HG03520 (cell line): ENCODE data around the gene TBC1D16.
"Not testable (repeated sequence)": the region's sequence is repeated elsewhere in the genome, so short reads cannot be mapped to it uniquely, and the experiment has no call there.

Source experiments
- ATAC-seq: cut with Tn5 transposase; IDR thresholded peaks from one replicate; pipeline ENCODE4 v1.9.1; 2021; ENCODE audit warnings: mild to moderate bottlenecking, moderate library complexity; ENCODE audit not compliant: unreplicated experiment

Gene TBC1D16

GRCh38 chr17:79977161-79977631 is 58.5 kb downstream of the TBC1D16 start:
- no peak for ATAC-seq

DNA sequence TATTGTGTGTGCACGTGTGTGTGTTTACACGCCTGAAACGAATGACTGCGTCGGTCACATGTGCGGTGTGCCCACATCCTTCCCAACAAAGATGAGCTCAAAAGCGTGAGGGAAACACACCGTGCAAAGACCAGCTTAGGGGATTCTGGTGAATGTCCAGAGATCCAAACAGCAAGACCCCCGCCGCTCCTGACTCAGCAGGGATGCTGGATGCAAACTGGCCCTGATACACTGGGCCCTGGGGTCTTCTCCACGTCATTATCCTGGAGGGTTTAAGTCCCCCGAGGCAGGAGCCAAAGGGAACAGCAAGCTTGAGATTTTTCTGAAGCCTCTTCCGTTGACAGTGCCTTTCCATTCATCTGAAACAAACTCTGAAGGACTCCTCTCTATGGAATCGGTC is 59.2 kb downstream of the TBC1D16 start:
- ATAC-seq: no peak

DNA sequence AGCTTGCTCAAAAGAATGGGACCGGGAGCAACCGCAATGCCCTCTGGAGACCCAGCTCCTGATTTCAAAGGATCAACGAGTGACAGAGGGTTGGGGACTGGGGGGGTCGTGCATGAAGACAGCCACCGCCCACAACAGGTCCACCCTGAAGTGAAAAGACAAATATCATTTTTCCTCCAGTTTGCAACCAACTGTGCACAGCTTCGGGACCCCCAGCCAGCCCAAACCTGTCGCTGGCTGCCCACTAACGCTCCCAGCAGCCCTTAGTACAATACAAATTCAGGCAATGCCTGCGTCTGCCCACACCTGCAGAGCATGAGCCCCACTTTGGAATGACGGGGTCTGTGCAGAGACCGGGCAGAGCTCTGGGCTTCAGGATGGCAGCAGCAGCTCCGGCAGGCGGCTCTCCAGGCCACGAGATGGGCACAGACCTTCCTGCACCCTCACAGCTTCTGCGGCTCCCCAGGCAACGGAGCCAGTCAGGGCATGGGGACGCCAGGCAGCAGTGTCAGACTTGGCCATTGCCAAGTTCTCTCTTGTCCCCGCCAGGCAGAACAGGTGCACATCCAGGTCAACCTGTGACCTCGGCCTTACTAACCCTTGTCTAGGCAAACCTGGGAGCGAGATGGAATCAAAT is 60.1 kb downstream of the TBC1D16 start:
- ATAC-seq: no peak

DNA sequence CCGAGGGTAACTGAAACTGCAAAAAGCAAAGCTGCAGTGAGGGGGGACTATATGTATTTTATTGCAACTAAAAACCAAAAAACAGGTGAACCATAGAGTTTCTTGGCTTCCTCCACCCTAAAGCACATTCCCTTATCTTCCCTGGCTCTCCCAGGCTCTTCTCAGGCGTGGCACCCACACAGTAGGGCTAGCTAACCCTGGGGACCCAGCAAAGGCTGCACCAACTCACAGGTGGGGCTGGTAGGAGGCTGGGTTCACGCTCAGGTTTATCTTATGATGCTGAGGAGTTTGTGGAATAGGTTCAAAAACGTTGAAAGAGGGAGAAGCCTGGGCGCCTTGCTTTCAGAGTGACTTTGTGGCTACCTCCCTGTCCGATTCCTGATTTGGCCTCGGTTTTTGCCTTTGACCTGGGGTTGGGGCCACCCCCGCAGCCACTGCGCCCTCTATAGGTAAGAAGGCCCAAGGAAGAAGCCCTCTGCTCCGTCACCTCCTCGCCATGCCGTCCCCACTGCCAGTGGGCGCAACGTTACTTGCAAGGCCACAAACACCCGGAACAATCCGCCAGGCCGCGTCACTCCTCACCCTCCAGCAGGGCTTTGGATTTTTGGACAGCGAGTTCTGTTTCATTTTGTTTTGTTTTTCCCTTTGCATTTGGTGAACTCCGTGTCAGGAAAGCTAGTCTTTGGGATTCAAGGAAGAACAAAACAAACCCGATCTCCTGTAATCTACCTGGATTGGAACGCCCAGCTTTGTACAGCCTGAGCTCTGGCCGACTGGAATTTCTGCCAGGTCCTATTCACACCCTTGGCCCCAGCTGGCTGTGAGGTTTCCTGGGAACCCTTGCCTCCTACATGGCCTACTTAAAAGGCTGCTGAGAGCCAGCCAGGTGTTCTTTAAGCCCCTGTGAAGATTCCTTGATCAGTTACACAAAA is 60.8 kb downstream of the TBC1D16 start:
- ATAC-seq: no peak

GRCh38 chr17:79971651-79972050 is 64.0 kb downstream of the TBC1D16 start:
- no peak for ATAC-seq

- no peak for ATAC-seq
Measured at GRCh38 chr17:79970576-79971068, 65.0 kb downstream of the TBC1D16 start.

DNA sequence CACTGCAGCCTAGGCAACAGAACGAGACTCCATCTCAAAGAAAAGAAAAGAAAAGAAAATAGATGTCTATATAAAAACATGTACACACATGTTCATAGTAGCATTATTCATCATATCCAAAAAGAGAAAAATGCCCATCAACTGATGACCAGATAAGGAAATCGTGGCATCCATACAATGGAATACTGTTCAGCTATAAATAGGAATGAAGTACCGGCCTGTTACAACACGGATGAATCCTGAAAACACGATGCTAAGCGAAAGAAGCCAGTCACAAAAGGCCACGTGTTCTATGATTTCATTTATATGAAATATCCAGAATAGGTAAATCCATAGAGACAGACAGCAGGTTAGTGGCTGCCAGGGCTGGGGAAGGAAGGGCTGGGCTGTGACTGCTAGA is 65.8 kb downstream of the TBC1D16 start:
- ATAC-seq: no peak

- no peak for ATAC-seq
Measured at GRCh38 chr17:79968116-79968515, 67.6 kb downstream of the TBC1D16 start.

DNA sequence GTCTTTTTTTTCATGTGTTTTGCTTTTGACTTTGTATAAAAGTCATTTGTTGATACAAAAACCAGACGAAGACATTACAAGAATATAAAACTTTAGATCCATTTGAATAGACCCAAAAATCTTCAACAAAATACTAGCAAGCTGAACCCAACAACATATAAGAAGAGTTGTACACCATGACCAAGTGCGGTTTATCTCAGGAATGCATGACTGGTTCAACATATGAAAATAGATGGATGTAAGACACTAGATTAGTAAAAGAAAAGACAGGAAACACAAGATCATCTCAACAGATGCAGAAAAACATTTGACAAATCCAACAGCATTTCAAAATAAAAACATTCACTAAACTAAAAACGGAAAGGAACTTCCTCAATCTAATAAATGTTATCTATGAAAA is 69.0 kb downstream of the TBC1D16 start:
- no peak for ATAC-seq

DNA sequence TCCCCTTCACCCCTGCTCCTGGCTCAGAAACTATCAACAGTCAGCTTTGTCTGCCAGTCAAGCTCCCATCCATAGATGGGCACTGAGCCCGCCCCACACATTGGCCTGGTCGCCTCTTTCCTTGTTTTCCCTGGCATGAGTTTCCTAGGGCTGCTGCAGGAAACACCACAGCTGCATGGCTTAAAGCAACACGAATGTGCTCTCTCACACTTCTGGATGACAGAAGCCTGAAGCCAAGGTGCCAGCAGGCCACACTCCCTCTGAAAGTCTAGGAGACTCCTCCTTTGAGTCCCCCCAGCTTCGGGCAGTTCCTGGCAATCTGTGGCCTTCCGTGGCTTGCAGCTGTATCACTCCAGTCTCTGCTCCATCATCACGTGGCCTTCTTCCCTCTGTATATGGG is 69.9 kb downstream of the TBC1D16 start:
- no peak for ATAC-seq

GRCh38 chr17:79962467-79962866 is 73.2 kb downstream of the TBC1D16 start:
- ATAC-seq: not testable (repeated sequence)

GRCh38 chr17:79961567-79961966 is 74.1 kb downstream of the TBC1D16 start:
- not testable (repeated sequence) for ATAC-seq

GRCh38 chr17:79960788-79961522 is 74.7 kb downstream of the TBC1D16 start:
- no peak for ATAC-seq

- no peak for ATAC-seq
Measured at GRCh38 chr17:79959042-79959441, 76.6 kb downstream of the TBC1D16 start.

DNA sequence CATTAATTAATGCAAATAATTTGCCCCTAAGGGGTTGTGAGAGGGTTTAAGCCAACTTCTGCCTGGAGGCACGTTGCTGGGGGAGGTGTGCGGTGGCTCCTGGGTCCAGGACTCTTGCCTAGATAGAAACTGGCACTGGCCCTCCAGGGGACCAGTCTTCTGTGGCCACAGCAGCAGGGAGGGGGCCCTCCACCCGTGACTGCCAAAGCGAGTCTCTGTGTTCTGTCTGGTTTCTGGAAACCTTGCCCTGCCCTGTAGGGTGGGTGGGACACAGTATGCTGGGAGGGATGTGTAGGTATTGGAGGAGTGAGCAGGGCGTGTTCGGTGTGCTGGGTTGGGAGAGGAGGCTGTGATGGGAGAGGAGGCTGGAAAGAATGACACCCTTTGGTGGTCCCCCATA is 78.8 kb downstream of the TBC1D16 start:
- ATAC-seq: no peak

DNA sequence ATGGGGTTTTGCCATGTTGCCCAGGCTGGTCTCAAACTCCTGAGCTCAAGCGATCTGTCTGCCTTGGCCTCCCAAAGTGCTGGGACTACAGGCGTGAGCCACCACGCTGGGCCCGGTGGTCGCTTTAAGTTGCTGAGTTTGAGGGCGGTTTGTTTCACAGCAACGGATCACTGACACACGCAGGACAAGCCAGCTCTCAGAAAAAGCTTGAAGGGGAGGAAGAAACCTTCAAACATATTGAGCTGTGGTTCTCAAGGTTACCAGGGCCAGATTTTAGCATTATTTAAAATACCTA is 79.3 kb downstream of the TBC1D16 start:
- not testable (repeated sequence) for ATAC-seq

- no peak for ATAC-seq
Measured at GRCh38 chr17:79955691-79956440, 79.8 kb downstream of the TBC1D16 start.

DNA sequence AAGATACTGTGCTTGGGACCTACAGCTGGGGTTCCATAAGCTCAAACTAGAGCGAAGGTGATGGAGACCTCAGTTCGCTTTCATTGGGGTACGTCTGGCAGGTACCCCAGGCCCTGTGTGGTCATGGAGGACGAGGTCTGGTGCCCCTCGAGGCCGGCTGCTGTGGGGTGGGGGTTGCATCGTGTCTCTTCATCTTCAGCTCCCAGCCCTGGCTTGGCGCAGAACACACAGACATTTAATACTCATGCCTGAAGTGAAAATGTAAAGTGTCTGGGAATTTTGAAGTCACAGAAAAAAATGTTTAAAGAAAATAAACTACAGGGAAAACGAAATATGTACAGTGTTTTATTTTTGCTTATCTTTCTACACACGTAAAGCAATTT is 80.5 kb downstream of the TBC1D16 start:
- ATAC-seq: no peak

DNA sequence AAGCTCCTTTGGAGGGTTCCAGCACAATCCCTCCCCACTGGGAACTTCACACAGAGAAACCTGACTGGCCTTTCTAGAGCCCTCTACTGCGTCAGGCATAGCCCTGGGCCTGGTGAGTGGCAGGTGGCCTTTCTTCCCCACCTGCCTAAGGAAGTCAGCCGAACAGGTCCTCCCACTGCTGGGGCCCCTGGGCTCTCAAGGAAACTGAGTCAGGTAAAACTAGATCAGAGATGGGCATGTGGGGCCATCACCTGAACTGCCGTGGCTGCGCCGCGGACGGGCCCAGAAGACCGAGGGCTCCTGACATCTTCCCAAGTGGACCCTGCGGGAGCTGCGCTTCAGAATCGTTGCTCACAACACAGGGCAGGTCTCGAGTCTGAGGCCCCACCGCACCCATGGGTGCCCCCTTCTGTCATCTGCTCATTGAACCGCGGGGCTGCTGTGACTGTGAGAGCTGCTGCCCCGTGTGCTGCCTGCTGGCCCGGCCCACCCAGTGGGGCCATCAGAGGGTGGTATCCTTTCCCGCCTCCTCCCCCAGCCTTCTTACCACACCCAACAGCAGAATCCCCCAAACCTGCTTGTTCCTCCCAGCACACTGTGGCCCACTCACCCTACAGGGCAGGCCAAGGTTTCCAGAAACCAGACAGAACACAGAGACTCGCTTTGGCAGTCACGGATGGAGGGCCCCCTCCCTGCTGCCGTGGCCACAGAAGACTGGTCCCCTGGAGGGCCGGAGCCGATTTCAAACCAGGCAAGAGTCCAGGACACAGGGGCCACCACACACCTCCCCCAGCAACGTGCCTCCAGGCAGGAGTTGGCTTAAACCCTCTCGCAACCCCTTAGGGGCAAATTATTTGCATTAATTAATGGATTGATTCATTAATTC is 81.1 kb downstream of the TBC1D16 start:
- ATAC-seq: no peak

GRCh38 chr17:79953335-79953734 is 82.3 kb downstream of the TBC1D16 start:
- no peak for ATAC-seq
